ENCODE measurements around the gene DGKI.
"Not testable (repeated sequence)": the region's sequence is repeated elsewhere in the genome, so short reads cannot be mapped to it uniquely, and the experiment has no call there.

The DGKI gene

DNA sequence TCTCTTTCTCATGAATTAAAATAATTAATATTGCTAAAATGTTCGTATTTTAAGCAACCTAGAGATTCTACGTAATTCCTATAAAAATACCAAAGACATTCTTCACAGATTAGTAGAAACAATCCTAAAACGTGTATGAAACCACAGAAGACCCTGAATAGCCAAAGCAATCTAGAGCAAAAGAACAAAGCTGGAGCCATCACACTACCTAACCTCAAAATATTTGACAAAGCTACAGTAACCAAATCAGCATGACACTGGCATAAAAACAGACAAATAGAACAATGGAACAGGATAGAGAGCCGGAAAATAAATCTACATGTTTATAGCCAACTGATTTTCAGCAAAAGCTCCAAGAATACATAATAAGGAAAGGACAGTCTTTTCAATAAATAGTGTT lies 397.8 kb downstream of the DGKI start:
- DNase-seq: no peak

DNA sequence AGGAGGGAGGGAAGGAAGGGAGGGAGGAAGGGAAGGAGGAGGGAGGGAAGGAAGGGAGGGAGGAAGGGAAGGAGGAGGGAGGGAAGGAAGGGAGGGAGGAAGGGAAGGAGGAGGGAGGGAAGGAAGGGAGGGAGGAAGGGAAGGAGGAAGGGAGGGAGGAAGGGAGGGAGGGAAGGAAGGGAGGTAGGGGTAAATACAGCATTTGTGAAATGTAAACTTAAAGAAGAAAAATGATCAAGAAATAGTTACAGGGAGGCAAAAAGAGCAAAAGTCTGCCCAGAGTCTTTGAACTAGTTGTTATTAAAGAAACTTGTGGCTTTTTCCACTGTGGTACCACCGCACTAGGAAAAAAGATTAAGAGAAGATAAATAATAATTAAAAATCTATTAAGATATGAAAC lies 398.2 kb downstream of the DGKI start:
- not testable (repeated sequence) for DNase-seq

DNA sequence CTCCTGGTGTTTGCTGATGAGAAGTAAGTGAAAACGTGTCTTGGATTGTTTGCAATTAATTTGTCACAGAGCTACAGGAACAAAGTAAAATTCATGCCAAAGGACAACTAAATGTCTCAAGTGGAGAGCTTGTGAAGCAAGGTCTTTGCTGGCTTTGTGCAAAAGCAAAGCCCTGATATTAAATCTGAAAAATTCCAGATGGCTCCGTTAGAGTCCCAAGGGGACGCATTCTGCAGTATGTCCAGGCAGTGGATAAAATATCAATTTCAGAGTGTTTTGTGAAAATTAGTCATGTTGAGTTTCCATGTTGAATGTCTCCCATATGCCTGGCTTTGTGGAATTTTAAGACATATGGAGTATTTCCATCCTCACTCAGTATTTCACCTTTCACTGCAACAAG lies 400.7 kb downstream of the DGKI start:
- DNase-seq: no peak

DNA sequence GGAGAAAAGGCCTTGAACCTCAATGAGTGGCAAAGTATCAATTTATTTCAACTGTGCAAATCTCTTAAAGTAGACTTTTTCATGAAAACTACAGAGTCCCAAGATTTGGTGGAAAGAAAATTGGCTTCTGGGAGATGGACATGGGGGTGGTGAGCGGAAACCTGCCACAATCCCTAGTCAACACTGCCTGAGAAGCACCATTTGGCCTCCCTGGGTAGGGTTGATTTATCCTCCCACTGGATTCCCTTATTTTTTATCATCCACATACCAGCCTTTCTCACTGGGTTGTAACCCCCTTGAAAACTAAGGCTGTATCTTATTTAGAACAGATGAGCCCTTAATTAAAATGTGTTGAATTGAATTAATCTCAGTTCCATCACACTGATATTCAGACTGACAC lies 401.5 kb downstream of the DGKI start:
- DNase-seq: no peak

DNA sequence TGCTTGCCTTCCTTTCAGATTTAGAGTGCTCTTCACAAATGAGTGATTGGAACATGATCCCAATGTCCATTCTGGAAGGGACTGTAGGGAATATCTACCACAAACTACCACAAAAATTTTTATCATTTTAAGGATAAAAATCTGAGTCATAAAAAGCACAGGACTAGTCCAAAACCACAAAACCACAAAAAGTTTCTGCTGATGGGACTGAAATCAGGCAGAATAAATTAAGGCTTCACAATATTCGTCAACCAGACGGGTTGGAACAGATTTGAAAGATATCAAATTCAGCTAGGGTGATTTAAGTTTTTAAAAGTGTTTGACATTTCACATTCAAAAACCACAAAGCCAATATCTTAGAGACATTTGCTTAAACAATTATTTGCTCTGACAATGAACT lies 403.2 kb downstream of the DGKI start:
- no peak for DNase-seq

DNA sequence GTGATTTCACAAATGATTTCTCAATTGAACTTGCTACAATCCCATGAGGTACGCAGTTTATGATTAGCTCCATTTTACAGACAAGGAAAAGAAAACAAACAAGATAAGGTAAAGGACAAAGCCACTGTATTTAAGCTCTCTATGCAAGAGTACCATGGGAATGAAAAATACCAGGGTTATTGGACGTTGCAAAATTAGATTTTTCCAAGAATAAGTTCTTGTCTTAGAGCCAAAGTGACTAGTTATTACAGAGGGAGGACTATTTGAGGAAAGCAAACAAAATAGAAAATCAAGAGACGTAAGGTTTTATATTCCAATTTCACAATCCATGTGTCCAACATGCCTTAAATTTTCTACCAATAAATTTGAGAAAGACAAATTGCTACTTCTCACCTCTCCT lies 405.3 kb downstream of the DGKI start:
- no peak for DNase-seq

DNA sequence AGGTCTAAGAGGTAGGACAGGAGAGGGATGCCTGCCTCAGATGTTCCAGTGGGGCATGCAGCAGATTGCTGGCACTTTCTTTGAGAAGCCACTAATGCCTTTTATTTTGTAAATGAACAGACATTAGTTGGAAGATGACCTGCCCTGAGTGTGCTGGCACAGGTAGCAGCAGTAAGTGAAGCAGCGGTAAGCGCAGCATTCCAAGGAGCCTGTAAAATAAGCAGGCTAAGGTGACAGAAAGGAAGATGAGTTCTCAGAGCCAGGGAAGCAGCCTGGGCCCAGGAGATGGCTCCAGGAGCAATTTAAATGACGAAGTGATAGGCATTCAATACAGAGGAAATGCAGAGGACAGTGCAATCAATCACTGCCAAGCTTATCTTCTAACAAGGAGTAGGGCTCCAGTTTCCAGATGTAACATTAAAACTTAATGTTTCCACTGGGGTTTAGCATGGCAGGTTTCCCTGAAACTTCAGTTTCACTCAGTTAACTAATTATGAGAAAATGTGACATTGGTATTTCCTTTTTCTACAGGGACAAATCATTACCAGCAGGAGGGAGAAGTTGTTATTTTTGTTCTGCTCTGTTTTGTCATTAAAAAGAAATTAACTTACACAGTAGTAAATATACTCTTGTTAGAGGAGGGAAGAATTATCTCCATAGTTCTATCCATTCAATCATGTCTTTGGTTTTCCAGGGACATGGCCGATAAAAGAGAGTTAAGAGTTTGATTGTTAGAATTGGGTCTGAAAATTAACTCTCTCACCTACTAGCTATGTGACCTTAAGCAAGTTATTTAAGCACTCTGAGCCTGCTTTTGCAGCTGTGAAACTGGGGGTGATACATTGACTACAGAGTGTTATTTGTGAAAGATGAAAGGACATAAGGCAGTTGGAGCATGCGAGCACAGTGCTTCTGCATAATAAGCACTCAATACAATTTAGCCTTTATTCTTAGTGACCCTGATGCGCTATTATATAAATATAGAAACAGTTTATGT lies 406.6 kb downstream of the DGKI start:
- no peak for DNase-seq

DNA sequence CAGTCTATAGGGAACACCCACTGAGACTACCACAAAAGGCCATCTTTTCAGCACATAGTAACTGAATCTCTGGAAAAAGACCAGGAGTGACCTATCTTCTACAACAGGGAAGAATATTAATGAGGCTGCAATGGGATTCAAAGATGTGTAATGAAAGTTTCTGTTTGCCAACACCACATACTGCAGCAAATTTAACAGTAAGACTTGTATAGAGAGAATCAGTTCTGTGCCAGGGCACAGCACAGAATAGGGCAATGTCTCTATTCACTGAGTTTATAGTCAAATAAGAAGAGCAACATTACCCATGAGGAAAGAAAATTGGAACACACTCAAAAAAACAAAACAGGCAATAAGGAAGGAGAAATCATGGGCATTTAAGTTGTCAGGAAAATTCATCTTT lies 411.8 kb downstream of the DGKI start:
- no peak for DNase-seq

DNA sequence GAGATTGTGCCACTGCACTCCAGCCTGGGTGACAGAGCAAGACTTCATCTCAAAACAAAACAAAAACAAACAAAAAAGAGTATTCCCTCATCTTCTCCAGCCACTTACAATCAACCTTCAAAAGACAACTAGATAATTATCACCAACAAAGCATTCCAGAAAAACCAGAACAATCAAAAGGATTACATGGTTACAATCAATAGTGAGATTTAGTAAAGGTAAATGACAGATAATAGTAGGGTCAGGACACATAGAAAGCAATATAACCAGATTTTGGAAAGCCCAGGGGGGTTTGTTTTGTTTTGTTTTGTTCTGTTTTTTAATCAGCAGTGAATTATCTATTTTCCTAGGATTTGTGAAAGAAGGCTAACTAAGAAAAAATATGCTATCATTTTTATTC lies 412.2 kb downstream of the DGKI start:
- DNase-seq: no peak

DNA sequence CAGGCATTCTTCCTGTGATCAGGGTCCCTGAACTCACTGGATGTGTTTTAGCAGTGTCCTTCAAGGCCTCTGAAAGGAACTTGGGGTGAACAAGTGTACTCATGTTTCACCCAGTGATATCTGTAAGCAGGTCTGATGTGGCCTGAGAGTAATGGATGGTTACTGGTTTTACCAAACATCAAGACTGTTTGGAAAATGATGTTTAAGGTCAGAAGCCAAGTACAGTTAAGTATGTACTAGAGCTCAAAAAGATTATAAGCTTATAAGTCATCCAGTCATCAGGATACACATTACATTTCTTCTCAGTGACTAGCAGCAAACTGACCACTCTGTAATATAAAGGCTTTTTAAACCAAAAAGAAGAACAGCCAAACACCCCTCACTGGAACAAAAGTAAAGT lies 423.5 kb downstream of the DGKI start:
- no peak for DNase-seq

DNA sequence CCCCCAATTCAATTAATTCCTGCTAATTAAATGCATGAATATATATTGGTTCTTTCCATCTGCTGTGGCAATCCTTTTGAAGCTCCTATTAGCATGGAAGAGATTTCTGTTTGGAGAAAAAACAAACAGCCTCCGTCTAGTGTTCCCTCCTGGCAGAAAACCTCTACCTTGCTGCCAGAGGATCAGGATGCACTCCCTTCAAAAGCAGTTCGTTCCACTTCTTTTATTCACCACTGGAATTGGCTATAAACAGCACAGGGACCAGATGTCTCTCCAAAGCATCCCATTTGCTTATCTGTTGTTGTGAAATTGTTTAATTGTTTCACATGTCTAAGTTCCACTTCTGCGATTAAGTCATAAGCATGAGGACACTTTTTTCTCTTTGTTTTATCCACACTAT lies 425.4 kb downstream of the DGKI start:
- DNase-seq: no peak

DNA sequence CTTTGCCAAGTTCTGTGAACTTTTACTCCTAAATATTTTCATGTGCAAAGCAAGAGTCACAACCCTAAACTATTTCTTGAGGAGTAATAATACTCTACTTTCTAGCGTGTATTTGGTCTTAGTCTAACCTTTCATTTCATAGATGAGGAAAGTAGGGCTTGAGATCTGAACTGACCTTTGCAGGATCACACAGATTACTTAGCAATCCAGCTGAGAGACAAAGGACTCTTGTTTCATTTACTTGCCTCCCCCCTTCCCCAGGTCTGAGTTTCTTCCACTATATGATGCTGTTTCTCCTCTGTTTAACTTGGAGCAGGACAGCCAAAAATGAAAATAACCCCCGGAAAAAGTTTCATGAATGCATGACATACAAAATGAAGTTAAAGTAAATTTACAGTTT lies 427.9 kb downstream of the DGKI start:
- DNase-seq: no peak

DNA sequence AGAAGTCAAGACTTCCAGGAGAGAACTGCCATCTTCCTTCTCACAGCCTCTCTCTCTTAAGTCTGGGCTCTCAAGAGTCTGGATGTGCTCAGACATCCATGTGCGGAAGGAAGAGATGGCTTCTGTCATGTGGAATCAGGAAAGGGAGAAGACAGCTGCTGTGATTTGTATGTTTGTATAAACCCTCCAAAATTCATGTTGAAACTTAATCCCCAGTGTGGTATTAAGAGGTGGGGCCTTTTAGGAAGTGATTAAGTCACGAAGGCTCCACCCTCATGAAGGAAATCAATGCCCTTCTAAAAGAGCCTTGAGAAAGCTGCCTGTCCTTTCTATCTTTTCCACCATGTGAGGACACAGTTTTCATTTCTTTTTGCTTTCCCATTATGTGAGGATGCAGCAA lies 429.3 kb downstream of the DGKI start:
- no peak for DNase-seq

DNA sequence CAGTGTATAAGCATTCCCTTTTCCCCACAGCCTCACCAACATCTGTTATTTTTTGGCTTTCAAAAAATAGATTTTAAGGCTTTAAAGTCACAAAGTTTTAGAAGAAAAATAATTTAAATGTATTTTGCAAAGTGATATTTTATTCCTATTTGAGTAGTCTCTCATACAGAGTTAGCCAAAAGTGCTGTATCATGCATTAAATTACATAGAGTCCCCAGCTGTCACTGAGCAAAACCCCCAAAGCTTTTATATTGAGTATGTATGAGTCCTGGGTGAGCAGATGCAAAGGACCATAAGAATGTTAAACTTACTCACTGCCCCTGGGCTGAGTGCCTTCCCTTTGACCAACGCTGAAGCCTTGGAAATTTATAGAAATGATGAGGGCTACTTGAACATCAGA lies 432.9 kb downstream of the DGKI start:
- DNase-seq: no peak

DNA sequence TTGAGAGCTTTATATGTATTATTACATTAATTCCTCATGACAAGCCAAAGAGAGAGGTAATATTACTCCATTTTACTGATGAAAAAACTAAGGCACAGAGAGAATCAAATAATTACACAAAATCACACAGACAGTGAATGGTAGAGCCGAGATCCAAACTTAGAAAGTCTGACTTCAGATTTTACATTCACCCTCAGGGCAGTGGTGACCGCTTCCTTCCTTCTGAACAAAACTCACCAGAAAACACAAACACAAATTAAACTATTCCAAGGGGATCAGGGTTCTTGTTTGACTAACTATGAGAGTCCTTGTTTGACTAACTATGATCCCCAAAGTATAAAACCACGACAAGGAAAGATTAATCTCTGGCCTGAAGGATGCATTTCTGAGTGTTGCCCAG lies 435.3 kb downstream of the DGKI start:
- no peak for DNase-seq

DNA sequence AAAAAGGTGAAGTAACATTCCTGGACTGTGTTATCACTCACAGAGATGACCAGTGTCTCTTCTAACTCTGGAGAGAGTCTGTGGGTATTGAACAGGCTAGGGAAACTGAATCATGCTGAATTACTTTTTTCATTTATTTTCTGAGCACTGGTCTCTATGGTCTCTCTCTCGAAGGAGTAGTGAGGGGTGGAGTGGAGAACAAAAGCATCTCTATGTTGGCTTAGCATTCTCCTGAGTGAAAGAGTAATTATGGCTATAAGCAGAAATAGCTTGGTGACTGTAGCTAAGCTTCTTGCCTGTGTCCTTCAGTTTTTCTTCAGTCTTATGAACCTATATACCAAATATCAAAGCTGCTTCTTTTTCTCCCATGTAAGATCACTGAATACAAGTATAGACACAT lies 438.6 kb downstream of the DGKI start:
- no peak for DNase-seq

DNA sequence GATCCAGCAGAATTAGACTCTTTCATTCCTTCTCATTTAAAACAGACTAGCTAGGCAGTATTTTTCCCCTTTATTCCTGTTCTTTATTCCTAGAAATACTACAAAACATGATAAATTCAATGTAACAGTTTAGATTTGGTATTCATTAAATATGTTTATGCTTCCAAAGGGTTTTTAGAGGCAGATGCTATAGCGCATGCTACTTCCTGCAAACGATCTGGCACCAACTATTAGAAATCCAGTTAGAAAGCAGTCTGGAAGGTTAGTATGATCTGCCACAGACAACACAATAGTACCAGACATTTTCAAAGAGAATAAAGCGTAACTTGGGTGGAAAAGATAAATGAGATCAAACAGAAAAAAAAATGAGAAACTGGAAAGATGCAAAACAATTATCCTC lies 439.7 kb downstream of the DGKI start:
- no peak for DNase-seq

DNA sequence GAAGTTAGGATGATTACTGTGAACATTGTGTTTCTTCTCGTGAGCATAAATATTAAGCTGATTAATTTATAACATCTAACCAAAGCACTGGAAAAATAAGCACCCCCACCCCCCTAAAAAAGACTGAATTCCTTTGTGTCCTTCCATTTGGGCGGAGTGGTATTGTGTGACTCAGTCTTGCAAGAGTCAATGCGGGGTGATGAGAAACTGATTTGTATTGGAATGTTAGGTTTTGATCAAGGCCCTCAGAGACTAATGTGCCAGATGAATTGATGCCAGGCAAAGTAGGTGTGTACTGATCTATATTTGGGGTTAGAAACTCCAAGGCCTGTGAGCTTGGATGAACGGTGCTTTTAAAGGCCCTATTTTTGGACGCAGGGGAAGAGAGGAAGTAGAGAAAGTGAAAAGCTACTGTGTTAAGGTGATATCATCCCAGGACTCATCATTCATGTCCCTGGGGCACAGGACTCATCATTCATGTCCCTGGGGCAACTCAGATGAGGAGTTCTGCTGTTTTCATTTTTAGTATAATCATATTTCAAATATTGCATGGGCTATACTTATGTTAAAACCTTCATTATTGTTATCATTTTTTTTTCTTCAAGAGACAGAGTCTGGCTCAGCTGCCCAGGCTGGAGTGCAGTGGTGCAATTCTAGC lies 442.0 kb downstream of the DGKI start:
- DNase-seq: no peak

DNA sequence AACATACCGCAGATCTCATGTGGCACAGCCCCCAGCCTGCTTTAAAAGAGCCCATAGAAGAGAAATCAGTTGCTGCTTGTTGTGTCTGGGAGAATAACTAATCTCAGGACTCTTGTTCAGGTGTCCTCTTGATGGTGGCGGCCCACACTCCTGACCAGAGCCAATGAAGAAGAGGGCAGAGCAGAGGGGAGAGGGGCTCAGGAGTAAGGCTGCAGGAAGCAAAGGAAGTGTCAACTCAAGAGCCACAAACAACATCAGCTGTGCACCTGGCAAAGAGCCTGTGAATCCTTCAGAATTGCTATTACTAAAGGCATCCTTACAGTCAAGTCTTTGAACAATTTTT lies 443.4 kb downstream of the DGKI start:
- no peak for DNase-seq

DNA sequence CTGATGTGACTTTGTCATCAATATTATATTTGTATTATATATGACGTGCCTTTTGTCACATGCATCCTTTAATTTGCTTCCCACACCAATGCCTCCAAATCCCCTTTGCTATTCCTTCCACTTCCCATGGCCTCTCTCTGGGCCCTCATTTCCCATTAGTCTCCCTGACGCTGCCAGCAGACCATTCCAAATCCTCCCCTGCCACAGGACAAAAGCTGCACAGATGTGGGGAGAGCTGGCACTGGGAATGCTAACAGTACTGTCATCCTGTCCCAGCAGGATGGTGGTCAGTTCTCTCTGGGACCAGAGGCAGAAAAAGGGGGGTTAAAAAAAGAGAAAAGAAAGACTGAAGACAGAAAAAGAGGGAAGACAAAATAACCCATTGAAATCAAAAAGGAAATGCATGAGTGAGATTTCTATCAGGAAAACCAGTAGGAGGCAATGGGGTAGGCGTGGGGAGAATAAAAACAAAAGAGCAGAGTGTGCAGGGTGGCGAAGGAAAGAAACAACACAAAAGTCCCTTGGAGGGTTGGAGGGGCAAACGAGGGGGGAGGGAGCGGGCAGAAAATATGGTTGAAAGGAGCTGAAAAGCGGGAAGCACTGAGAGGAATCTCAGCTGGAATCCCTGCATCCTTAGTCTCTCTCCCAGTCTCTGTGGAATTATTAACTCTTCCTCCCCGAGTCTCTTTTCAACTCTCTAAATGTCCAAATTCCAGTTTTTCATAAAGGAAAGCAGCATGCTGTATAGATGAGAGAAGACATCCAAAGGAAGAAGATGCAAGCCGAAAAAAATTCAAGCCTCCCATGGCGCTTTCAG lies 444.0 kb downstream of the DGKI start:
- no peak for DNase-seq

DNA sequence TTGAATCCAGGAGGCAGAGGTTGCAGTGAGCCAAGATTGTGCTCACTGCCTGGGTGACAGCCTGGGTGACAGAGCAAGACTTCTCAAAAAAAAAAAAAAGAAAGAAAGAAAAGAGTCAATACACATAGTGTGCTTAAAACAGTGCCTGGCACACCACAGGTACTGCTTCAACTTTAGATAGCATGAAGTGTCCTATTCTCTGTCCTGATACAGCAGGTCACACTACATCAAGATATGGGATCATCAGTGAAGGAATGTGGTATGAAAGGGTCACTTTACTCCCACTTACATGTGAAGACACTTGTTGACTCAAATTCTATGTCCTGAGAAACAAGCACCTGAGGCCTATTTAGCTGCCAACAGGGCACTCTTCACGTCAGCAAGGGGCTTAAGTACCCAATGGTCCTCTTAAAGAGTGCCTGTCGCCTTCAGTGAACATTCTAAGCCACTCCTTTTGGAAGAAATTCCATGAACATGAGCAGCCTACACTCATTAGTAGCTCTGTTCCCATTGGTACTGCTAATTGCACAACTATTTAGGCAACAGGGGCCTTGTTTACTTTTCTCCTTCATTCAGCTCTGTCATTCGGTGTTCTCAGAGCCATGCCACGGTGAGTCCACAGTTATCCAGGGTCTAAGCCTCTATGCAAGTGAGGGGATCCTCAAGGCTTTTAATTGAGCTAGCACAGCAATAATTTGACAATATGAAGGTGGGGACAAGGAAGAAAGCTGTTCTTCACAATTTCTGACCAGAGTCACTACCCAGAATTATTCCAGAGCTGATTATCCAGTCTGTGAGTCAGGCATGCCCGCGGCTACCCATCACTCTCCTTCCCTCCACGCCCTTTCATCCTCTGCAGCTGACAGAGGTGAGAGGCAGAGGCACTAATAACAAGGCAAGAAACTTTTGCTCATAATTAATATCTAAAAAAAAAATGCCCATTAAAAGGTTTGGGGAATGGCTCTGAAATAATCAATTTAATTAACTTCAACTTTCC lies 446.6 kb downstream of the DGKI start:
- no peak for DNase-seq

DNA sequence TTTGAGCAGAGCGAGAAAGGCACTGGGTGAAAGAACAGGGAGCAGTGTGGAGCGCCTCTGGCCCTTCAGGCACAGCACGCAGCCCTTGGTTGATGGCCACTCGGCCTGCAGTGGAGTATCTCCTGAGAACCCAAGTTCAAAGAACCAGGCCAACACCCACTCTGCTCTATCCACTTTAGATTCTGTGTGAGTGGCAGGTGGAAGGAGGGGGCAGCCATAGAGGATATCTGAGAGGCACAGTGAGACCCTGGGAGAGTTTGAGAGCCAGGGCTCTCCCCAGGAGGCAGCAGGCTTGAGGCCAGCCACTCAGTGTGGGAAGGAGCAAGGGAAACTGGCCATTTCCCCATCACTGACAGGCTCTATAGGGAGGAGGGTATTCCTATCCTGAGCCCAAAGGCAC lies 450.7 kb downstream of the DGKI start:
- no peak for DNase-seq
